Measurements from ENCODE around the gene RPL39. TPM values are rescaled to one million over a fixed set of nuclear protein-coding genes. Genes with fewer than 3 reads are reported as not detected.

Gene RPL39
- total and polyA plus RNA-seq, 2 of the 8 experiments (the other 6 are each of a cell fraction or from before 2014, with no cell fraction given): 1,942 to 2,394 TPM

- Histone ChIP-seq H3K27me3 (replicated peaks in 1 of 4; ENCODE audit: control insufficient read depth in 3 of 4, extremely low read depth in 1 of 4, insufficient read depth in 3 of 4, low read length in 3 of 4) (no peaks in the 10 kb centered on the region), H3K36me3 (ENCODE audit: control insufficient read depth in 2 of 4, insufficient read depth in 4 of 4, low read length in 3 of 4) (peaks cover 0 to 19% (median 6%) of the 10 kb centered on the region in 4 experiments; a peak in 4 of 8 replicates), H4K5ac (ENCODE audit: insufficient read length, low read depth, low read length) (no peak overlapping the region), H3K14ac (ENCODE audit: insufficient read length) (no peak overlapping the region), H2BK120ac (replicated peaks; ENCODE audit: low read depth, low read length) (no peak overlapping the region), H2AK5ac (ENCODE audit: low read depth, low read length) (no peak overlapping the region), H3K4ac (replicated peaks; ENCODE audit: insufficient read length, low read depth, low read length) (no peak overlapping the region), H3K4me1 (replicated peaks in 1 of 4; ENCODE audit: control insufficient read depth in 3 of 4, insufficient read depth in 4 of 4, low read length in 3 of 4) (peaks cover 0 to 2% (median 0%) of the 10 kb centered on the region in 4 experiments; a peak in 1 of 7 replicates), H2BK20ac (ENCODE audit: low read length) (no peak overlapping the region), H3K23ac (ENCODE audit: insufficient read length) (no peak overlapping the region), H3K9me3 (ENCODE audit: insufficient read depth in 2 of 2, low read depth in 1 of 2, low read length in 1 of 2) (no peaks in the 10 kb centered on the region), H3K56ac (replicated peaks; ENCODE audit: insufficient read length, low read depth, low read length) (no peak overlapping the region), H2BK15ac (ENCODE audit: low read length) (no peak overlapping the region), H3K9ac (replicated peaks in 1 of 4; ENCODE audit: extremely low read depth in 1 of 4, low read depth in 3 of 4, low read length in 3 of 4) (no peak overlapping the region), H3K27ac (ENCODE audit: low read depth, low read length) (no peak overlapping the region), H3K23me2 (ENCODE audit: low read depth, low read length) (no peaks in the 10 kb centered on the region), H4K20me1 (replicated peaks in 1 of 2; ENCODE audit: control insufficient read depth in 1 of 2, insufficient read depth in 2 of 2, low read length in 2 of 2) (peaks cover 2 to 8% of the 10 kb centered on the region in 2 experiments), H3K18ac (ENCODE audit: extremely low read depth, low read length) (no peak overlapping the region), H2BK12ac (ENCODE audit: low read depth, low read length) (no peak overlapping the region), H3K4me3 (ENCODE audit: extremely low read depth in 1 of 4, insufficient read depth in 2 of 4, low read depth in 3 of 4, low read length in 4 of 4) (no peak overlapping the region), H3K4me2 (ENCODE audit: insufficient read depth in 1 of 2, low read depth in 2 of 2, low read length in 2 of 2) (no peak overlapping the region), H3K79me2 (ENCODE audit: control insufficient read depth in 1 of 2, insufficient read depth in 2 of 2, low read length in 2 of 2) (peaks cover 0 to 4% of the 10 kb centered on the region in 2 experiments; a peak in 1 of 4 replicates), H2BK5ac (ENCODE audit: low read depth, low read length) (no peak overlapping the region), H2AFZ (ENCODE audit: low read length) (no peak overlapping the region), H4K8ac (ENCODE audit: extremely low read depth, insufficient read depth, low read length) (no peak overlapping the region), H4K91ac (replicated peaks; ENCODE audit: insufficient read length, low read length) (no peak overlapping the region), H3K79me1 (ENCODE audit: low read depth, low read length) (no peaks in the 10 kb centered on the region)
- CTCF ChIA-PET (ENCODE audit: partially characterized antibody): interaction anchor here (0.6 to 1.7 kb wide), 5 partner anchors 9 to 81 kb away, joined by 3 to 5 read pairs (median 3); no protein-coding TSS in a partner anchor
- FAIRE-seq (no peak), DNase-seq (ENCODE audit: low read depth in 1 of 2, low spot score in 2 of 2) (no peak)
- WGBS, 2 experiments (ENCODE audit: extremely low coverage in 1 of 2, insufficient coverage in 1 of 2, insufficient read length in 1 of 2, insufficient replicate concordance in 2 of 2, low coverage in 1 of 2, low lambda C conversion rate in 2 of 2, missing lambda C conversion rate in 1 of 2): 96% methylated on average over 4 of the region's 5 CpGs; no CpG with 5 or more reads in 1 of the 2 experiments
- POLR2A ChIA-PET (ENCODE audit: partially characterized antibody): interaction anchor here (5.1 kb wide), 1 partner anchor 12 kb away, joined by 31 read pairs; the partner anchor contains the start of gene RPL39
- TF ChIP-seq POU5F1 (IDR thresholded peaks at IDR 0.05; ENCODE audit: low read depth, low read length) (no peak), SP1 (IDR thresholded peaks at IDR 0.05; ENCODE audit: low read depth, low read length) (no peak), JUND (IDR thresholded peaks at IDR 0.05; ENCODE audit: low read length) (no peak), HDAC2 (IDR thresholded peaks at IDR 0.05; ENCODE audit: borderline replicate concordance in 1 of 2, low read depth in 2 of 2, low read length in 2 of 2) (no peak), GABPA (IDR thresholded peaks at IDR 0.05; ENCODE audit: borderline replicate concordance, insufficient read depth, low read length) (no peak)
Observed at GRCh38 chrX:119778829-119779228, 12.6 kb downstream of the RPL39 start.
